Measurements from ENCODE around the gene CACNG6. TPM values are rescaled to one million over a fixed set of nuclear protein-coding genes. Genes with fewer than 3 reads are reported as not detected.

CACNG6 gene
- total and polyA plus RNA-seq, 2 donors (not counting 3 experiments of a cell fraction or from before 2014, with no cell fraction given): 5.0 to 5.4 TPM

DNA sequence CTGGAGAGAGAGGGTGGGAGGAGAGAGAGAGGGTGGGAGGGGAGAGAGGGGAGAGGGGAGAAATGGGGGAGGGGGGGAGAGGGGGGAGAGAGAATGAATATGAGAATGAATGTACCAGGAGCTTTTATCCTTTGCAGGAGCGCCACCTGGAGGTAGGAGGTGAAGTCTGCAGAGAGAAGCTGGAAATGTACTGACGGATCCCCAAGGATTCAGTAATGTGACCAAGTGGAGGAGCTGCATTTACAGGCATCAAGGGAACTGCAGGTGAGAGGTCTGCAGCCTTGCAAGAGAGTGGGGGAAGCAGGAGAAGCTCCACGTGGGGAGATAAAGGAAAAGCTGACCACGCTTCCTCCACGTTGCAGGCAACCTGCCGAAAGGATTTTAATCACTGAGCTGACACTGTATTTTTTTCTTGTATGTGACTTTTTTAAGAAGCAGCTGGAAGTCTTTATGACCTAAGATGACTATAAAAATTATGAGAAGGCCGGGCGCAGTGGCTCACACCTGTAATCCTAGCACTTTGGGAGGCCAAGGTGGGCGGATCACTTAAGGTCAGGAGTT lies 38.6 kb downstream of the CACNG6 start:
- Histone ChIP-seq H3K36me3 (ENCODE audit: control insufficient read depth in 2 of 2, extremely low read depth in 1 of 2, insufficient read depth in 2 of 2, low read length in 2 of 2) (no peaks in the 10 kb centered on the region), H4K20me1 (replicated peaks; ENCODE audit: control insufficient read depth, extremely low read depth, insufficient read depth, low read length) (no peaks in the 10 kb centered on the region), H3K4me1 (ENCODE audit: control insufficient read depth, extremely low read depth, insufficient read depth, low read length) (peaks cover 4% of the 10 kb centered on the region), H3K4me3 (replicated peaks in 1 of 3; ENCODE audit: insufficient read depth in 1 of 3, low read depth in 1 of 3, low read length in 3 of 3) (no peak overlapping the region), H3K4me2 (ENCODE audit: insufficient read depth, low read length) (no peak overlapping the region), H3K9ac (replicated peaks; ENCODE audit: extremely low read depth, insufficient read depth, low read length) (no peak overlapping the region), H3K9me3 (replicated peaks; ENCODE audit: control insufficient read depth, insufficient read depth, low read length) (no peaks in the 10 kb centered on the region), H3K9me1 (replicated peaks; ENCODE audit: control insufficient read depth, extremely low read depth, insufficient read depth, low read length) (no peaks in the 10 kb centered on the region), H3K27ac (ENCODE audit: insufficient read depth, low read depth, low read length) (no peak overlapping the region), H2AFZ (ENCODE audit: low read depth, low read length) (no peak overlapping the region), H3K79me2 (ENCODE audit: control insufficient read depth, insufficient read depth, low read length) (no peaks in the 10 kb centered on the region), H3K27me3 (ENCODE audit: control insufficient read depth in 2 of 2, insufficient read depth in 2 of 2, low read length in 2 of 2) (no peaks in the 10 kb centered on the region)
- DNase-seq (ENCODE audit: low read depth, low spot score) (peak; percentile 67), FAIRE-seq (peak; percentile 76)
- intact Hi-C loops (cut with micrococcal nuclease) (loop anchor here (1.0 to 10.0 kb wide), 5 partner anchors 188 to 835 kb away; partner anchors contain the start of gene ZNF665), dilution Hi-C loops (cut with MboI; ENCODE audit: extremely low pct_ligation_motif_present, low sequenced_read_pairs) (no loop called here)
- BruUV-seq (replicated peaks): no TSS peak
- POLR2A ChIA-PET: interaction anchor here (0.6 kb wide), 1 partner anchor 90 kb away, joined by 3 read pairs; no protein-coding TSS in a partner anchor
- CTCF ChIA-PET: interaction anchor here (0.5 to 9.2 kb wide), 96 partner anchors 9 to 835 kb away, joined by 3 to 216 read pairs (median 6); partner anchors contain the start of genes CACNG6, MYADM, OSCAR and PRKCG
- no peak for TF ChIP-seq EZH2 (IDR thresholded peaks at IDR 0.05; ENCODE audit: borderline replicate concordance, low read depth, low read length, severe bottlenecking)
- TF ChIP-seq, protein P1, sequence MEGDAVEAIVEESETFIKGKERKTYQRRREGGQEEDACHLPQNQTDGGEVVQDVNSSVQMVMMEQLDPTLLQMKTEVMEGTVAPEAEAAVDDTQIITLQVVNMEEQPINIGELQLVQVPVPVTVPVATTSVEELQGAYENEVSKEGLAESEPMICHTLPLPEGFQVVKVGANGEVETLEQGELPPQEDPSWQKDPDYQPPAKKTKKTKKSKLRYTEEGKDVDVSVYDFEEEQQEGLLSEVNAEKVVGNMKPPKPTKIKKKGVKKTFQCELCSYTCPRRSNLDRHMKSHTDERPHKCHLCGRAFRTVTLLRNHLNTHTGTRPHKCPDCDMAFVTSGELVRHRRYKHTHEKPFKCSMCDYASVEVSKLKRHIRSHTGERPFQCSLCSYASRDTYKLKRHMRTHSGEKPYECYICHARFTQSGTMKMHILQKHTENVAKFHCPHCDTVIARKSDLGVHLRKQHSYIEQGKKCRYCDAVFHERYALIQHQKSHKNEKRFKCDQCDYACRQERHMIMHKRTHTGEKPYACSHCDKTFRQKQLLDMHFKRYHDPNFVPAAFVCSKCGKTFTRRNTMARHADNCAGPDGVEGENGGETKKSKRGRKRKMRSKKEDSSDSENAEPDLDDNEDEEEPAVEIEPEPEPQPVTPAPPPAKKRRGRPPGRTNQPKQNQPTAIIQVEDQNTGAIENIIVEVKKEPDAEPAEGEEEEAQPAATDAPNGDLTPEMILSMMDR (IDR thresholded peaks at IDR 0.05; ENCODE audit: extremely low read depth in 1 of 2, insufficient read depth in 1 of 2, low read depth in 1 of 2, low read length in 2 of 2): peak; percentile 61 to 72
- no peak for TF ChIP-seq POLR2AphosphoS5 (IDR thresholded peaks at IDR 0.05; ENCODE audit: insufficient read depth, low read depth, low read length)
- TF ChIP-seq GATA2 (IDR thresholded peaks at IDR 0.05; ENCODE audit: insufficient read depth, insufficient read length, low read depth, low read length): no peak
- TF ChIP-seq POLR2A (IDR thresholded peaks at IDR 0.05; ENCODE audit: low read depth, low read length): no peak

All from endothelial cell of umbilical vein (primary cell).